OCI-LY1 (cell line): Measurements from ENCODE around the gene SHROOM1.

ENCODE experiments used
- H2AFZ ChIP-seq: fragments of 200-600 bp; sonication (generic), shearing (Covaris generic); 2 replicates; pipeline ENCODE4 v1.6.0; 2014; ENCODE audit warnings: antibody characterized with exemption, mild to moderate bottlenecking, low read length
- H3F3A ChIP-seq: fragments of 200-600 bp; sonication (generic), shearing (Covaris generic); 2 replicates; pipeline ENCODE4 v1.6.0; 2014; ENCODE audit warnings: mild to moderate bottlenecking, antibody characterized with exemption, low read length, moderate library complexity; ENCODE audit not compliant: insufficient read depth
- H3K27ac ChIP-seq: fragments of 200-600 bp; sonication (generic); 2 replicates; pipeline ENCODE4 v1.5.1; 2014; ENCODE audit warnings: low read length, mixed run types, mild to moderate bottlenecking, low read depth; ENCODE audit not compliant: poor library complexity, severe bottlenecking
- H3K27me3 ChIP-seq: fragments of 200-600 bp; sonication (generic); 2 replicates; pipeline ENCODE4 v1.6.0; 2014; ENCODE audit warnings: antibody characterized with exemption, mild to moderate bottlenecking, low read length, moderate library complexity; ENCODE audit not compliant: insufficient read depth
- H3K36me3 ChIP-seq: fragments of 200-600 bp; sonication (generic); 2 replicates; pipeline ENCODE4 v1.6.1; 2014; ENCODE audit warnings: mild to moderate bottlenecking, antibody characterized with exemption, low read length, moderate library complexity, mixed read lengths; ENCODE audit not compliant: insufficient read depth
- H3K4me1 ChIP-seq: fragments of 200-600 bp; sonication (generic); 2 replicates; pipeline ENCODE4 v1.5.1; 2014; ENCODE audit warnings: mild to moderate bottlenecking, low read length, moderate library complexity; ENCODE audit not compliant: insufficient read depth, severe bottlenecking
- H3K4me2 ChIP-seq: fragments of 200-600 bp; sonication (generic), shearing (Covaris generic); 2 replicates; pipeline ENCODE4 v1.6.1; 2014; ENCODE audit warnings: low read length
- H3K4me3 ChIP-seq: fragments of 200-600 bp; sonication (generic); 2 replicates; pipeline ENCODE4 v1.5.1; 2014; ENCODE audit warnings: low read length, low read depth, mild to moderate bottlenecking, mixed read lengths; ENCODE audit not compliant: poor library complexity, severe bottlenecking
- H3K79me2 ChIP-seq: fragments of 200-600 bp; shearing (Covaris generic); 2 replicates; pipeline ENCODE4 v1.6.1; 2016; ENCODE audit warnings: mixed run types, low read length, mixed read lengths; ENCODE audit not compliant: insufficient read depth
- H3K9ac ChIP-seq: fragments of 200-600 bp; sonication (generic), shearing (Covaris generic); 2 replicates; pipeline ENCODE4 v1.6.1; 2014; ENCODE audit warnings: mild to moderate bottlenecking, low read length, mixed read lengths
- H3K9me2 ChIP-seq: fragments of 200-600 bp; sonication (generic), shearing (Covaris generic); 2 replicates; pipeline ENCODE4 v1.6.1; 2014; ENCODE audit warnings: low read depth, mild to moderate bottlenecking, low read length, mixed read lengths
- H3K9me3 ChIP-seq: fragments of 200-600 bp; shearing (Covaris generic); 2 replicates; pipeline ENCODE4 v1.6.1; 2014; ENCODE audit warnings: low read length, mixed read lengths
- H4K20me1 ChIP-seq: fragments of 200-600 bp; sonication (generic), shearing (Covaris generic); 2 replicates; pipeline ENCODE4 v1.6.0; 2016; ENCODE audit warnings: mild to moderate bottlenecking, low read length; ENCODE audit not compliant: insufficient read depth
- EZH2 ChIP-seq: fragments of 200-600 bp; sonication (generic), shearing (Covaris generic); IDR thresholded peaks from 2 replicates; pipeline ENCODE4 v1.8.0; 2017; ENCODE audit warnings: borderline replicate concordance, mixed run types, mild to moderate bottlenecking, antibody characterized with exemption, low read length, moderate library complexity, mixed read lengths
- TF ChIP-seq, protein P1 (sequence below): fragments of 200-600 bp; sonication (generic), shearing (Covaris generic); IDR thresholded peaks from 2 replicates; pipeline ENCODE4 v1.5.1; 2017; ENCODE audit warnings: mild to moderate bottlenecking, antibody characterized with exemption, low read length, moderate library complexity, mixed read lengths

SHROOM1 gene

DNA sequence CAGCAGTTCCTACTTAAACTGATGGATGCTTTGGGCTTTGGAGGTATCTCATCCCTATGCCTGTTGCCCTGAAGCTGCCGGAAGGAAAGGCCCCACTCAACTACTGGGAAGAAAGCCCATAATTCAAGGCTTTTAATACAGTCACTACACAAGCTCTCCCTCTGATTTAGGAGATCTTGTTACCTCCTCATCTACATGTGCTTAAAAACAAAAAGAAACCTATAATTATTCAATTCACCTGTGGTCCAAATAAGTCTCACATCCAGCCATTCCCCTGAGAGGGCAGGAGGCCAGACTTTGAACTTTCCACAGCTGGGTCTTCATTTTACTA is 42.3 kb upstream of the SHROOM1 start:
- no peak overlapping the region for H3K4me2 ChIP-seq
- H3K4me1 ChIP-seq = peaks cover under 1% of the 10 kb centered on the region
- H3F3A ChIP-seq = no peaks in the 10 kb centered on the region
- no peaks in the 10 kb centered on the region for H4K20me1 ChIP-seq
- H3K79me2 ChIP-seq = no peaks in the 10 kb centered on the region
- H3K9me3 ChIP-seq = no peaks in the 10 kb centered on the region
- no peak overlapping the region for H3K4me3 ChIP-seq
- TF ChIP-seq, protein P1, sequence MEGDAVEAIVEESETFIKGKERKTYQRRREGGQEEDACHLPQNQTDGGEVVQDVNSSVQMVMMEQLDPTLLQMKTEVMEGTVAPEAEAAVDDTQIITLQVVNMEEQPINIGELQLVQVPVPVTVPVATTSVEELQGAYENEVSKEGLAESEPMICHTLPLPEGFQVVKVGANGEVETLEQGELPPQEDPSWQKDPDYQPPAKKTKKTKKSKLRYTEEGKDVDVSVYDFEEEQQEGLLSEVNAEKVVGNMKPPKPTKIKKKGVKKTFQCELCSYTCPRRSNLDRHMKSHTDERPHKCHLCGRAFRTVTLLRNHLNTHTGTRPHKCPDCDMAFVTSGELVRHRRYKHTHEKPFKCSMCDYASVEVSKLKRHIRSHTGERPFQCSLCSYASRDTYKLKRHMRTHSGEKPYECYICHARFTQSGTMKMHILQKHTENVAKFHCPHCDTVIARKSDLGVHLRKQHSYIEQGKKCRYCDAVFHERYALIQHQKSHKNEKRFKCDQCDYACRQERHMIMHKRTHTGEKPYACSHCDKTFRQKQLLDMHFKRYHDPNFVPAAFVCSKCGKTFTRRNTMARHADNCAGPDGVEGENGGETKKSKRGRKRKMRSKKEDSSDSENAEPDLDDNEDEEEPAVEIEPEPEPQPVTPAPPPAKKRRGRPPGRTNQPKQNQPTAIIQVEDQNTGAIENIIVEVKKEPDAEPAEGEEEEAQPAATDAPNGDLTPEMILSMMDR = no peak
- TF ChIP-seq EZH2 = no peak
- H3K9ac ChIP-seq = no peak overlapping the region
- H3K27ac ChIP-seq = no peak overlapping the region
- H3K9me2 ChIP-seq = no peaks in the 10 kb centered on the region
- H3K36me3 ChIP-seq = peaks cover 73% of the 10 kb centered on the region
- no peaks in the 10 kb centered on the region for H3K27me3 ChIP-seq
- H2AFZ ChIP-seq = no peak overlapping the region

DNA sequence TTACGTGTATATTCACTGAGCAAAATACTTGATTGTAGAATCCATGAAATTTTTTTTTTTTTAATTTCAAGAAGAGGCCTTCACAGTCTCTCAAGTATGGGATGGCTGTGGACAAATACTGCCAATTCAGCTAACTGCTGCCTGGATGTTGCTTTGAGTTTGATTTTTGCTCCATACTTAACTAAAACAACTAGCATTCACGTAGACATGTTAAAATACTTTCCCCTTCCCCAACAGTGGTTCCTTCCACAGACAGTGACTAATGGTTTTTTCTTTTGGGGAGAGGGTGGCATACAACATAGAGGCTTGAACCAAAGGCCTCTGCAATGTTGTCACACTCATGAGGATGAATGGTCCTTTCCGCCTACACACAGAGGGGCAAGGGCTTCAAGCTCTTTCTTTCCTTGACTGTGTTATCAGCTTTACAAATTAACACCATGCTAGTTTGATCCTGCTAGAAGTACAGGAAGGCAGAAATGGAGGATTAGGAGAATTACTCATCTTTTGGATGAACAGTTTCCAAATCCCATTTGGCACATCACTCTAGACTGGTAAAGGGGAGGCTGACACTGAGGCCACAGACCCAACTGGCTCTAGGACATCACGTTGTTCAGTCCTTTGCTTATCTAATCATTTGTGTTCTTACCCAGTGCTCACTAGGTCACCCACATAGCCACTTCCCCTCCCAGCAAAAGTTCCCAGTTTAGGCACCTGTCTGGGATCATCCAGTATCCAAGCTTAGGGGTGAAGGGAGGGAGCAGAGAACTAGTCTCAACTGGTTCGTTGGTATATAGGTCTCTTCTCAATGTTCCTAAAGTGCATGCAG is 41.2 kb upstream of the SHROOM1 start:
- H3K9me2 ChIP-seq = no peaks in the 10 kb centered on the region
- no peak overlapping the region for H3K4me2 ChIP-seq
- H3K27me3 ChIP-seq = no peaks in the 10 kb centered on the region
- H3K79me2 ChIP-seq = 0 out of 2 replicates have a peak, but pooled peaks cover 5% of the 10 kb centered on the region
- TF ChIP-seq, protein P1 = no peak
- TF ChIP-seq EZH2 = no peak
- H3K4me1 ChIP-seq = peaks cover 8% of the 10 kb centered on the region
- no peaks in the 10 kb centered on the region for H3K9me3 ChIP-seq
- H4K20me1 ChIP-seq = no peaks in the 10 kb centered on the region
- no peaks in the 10 kb centered on the region for H3F3A ChIP-seq
- no peak overlapping the region for H3K9ac ChIP-seq
- peaks cover 65% of the 10 kb centered on the region for H3K36me3 ChIP-seq
- H3K4me3 ChIP-seq = no peak overlapping the region
- H2AFZ ChIP-seq = no peak overlapping the region
- H3K27ac ChIP-seq = no peak overlapping the region

GRCh38 chr5:132870801-132871200 is 40.4 kb upstream of the SHROOM1 start:
- Histone ChIP-seq H3K27ac (no peak overlapping the region), H3K4me2 (no peak overlapping the region), H4K20me1 (no peaks in the 10 kb centered on the region), H3K9me3 (no peaks in the 10 kb centered on the region), H3K79me2 (0 out of 2 replicates have a peak, but pooled peaks cover 5% of the 10 kb centered on the region), H3F3A (no peaks in the 10 kb centered on the region), H2AFZ (no peak overlapping the region), H3K9ac (no peak overlapping the region), H3K36me3 (peaks cover 61% of the 10 kb centered on the region), H3K27me3 (no peaks in the 10 kb centered on the region), H3K4me1 (peaks cover 11% of the 10 kb centered on the region), H3K4me3 (no peak overlapping the region), H3K9me2 (no peaks in the 10 kb centered on the region)
- TF ChIP-seq EZH2 = no peak
- TF ChIP-seq, protein P1 = no peak
